HEK293T (cell line): Measurements from ENCODE around the gene GRIK1.

Experiments used
- FOXM1 ChIP-seq: fragments of 450-650 bp; IDR thresholded peaks from 2 replicates; pipeline ENCODE4 v1.6.1; 2017; ENCODE audit warnings: mild to moderate bottlenecking, borderline replicate concordance
- PKNOX1 ChIP-seq: fragments of 450-650 bp; IDR thresholded peaks from 2 replicates; pipeline ENCODE4 v1.6.1; 2016

- TF ChIP-seq FOXM1: no peak
- TF ChIP-seq PKNOX1: no peak
These were observed 126.8 kb downstream of the GRIK1 start for GRCh38 chr21:29812947-29813346.
